ENCODE measurements around the gene CLNS1A. TPM values are rescaled to one million over a fixed set of nuclear protein-coding genes. Genes with fewer than 3 reads are reported as not detected.
A peak's percentile ranks its signal among the peaks of the same experiment; 100 is the strongest.
"Not testable (repeated sequence)": the region's sequence is repeated elsewhere in the genome, so short reads cannot be mapped to it uniquely, and the experiment has no call there.

CLNS1A gene
- 131 and 168 TPM in 2 replicates for total RNA-seq (2014; rRNA removed)
- 104 TPM for polyA plus RNA-seq (2012)

- peak; percentile 91 for DNase-seq (ENCODE audit: low read depth)
These were observed at the start of gene CLNS1A for GRCh38 chr11:77637345-77638165. CLNS1A (minus strand) TSS chr11:77637794; CDS start chr11:77637714, 80 bp downstream.

- DNase-seq (ENCODE audit: low read depth) = no peak
These were observed 49.5 kb upstream of the CLNS1A start for GRCh38 chr11:77687088-77687487.

GRCh38 chr11:77677138-77677537, 39.5 kb upstream of the CLNS1A start:
- peak; percentile 12 for DNase-seq (ENCODE audit: low read depth)

- peak; percentile 91 for DNase-seq (ENCODE audit: low read depth)
These were observed 34.7 kb upstream of the CLNS1A start for GRCh38 chr11:77672264-77672663.

GRCh38 chr11:77669848-77670511, 32.4 kb upstream of the CLNS1A start:
- peak; percentile 55 for DNase-seq (ENCODE audit: low read depth)

GRCh38 chr11:77668760-77669159, 31.2 kb upstream of the CLNS1A start:
- DNase-seq (ENCODE audit: low read depth) = peak; percentile 21

GRCh38 chr11:77665240-77665965, 27.8 kb upstream of the CLNS1A start:
- no peak for DNase-seq (ENCODE audit: low read depth)

GRCh38 chr11:77661670-77662069, 24.1 kb upstream of the CLNS1A start:
- DNase-seq (ENCODE audit: low read depth) = no peak

- no peak for DNase-seq (ENCODE audit: low read depth)
These were observed 23.4 kb upstream of the CLNS1A start for GRCh38 chr11:77660947-77661346.

GRCh38 chr11:77658213-77659013, 20.8 kb upstream of the CLNS1A start:
- DNase-seq (ENCODE audit: low read depth) = peak; percentile 62

- DNase-seq (ENCODE audit: low read depth) = no peak
These were observed 18.8 kb upstream of the CLNS1A start for GRCh38 chr11:77656362-77656761.

GRCh38 chr11:77654770-77655434, 17.3 kb upstream of the CLNS1A start:
- no peak for DNase-seq (ENCODE audit: low read depth)

GRCh38 chr11:77650123-77650522, 12.5 kb upstream of the CLNS1A start:
- DNase-seq (ENCODE audit: low read depth) = no peak

- DNase-seq (ENCODE audit: low read depth) = no peak
These were observed 10.2 kb upstream of the CLNS1A start for GRCh38 chr11:77647654-77648305.

GRCh38 chr11:77644887-77645286, 7.3 kb upstream of the CLNS1A start:
- DNase-seq (ENCODE audit: low read depth) = no peak

GRCh38 chr11:77642228-77642627, 4.6 kb upstream of the CLNS1A start:
- DNase-seq (ENCODE audit: low read depth) = no peak

GRCh38 chr11:77636731-77637344, 756 bp downstream of the CLNS1A start:
- DNase-seq (ENCODE audit: low read depth) = peak; percentile 11

- DNase-seq (ENCODE audit: low read depth) = not testable (repeated sequence)
These were observed 3.7 kb downstream of the CLNS1A start for GRCh38 chr11:77633926-77634325.

GRCh38 chr11:77630157-77630710, 7.4 kb downstream of the CLNS1A start:
- no peak for DNase-seq (ENCODE audit: low read depth)

Data from LHCN-M2 (cell line).